Measurements from ENCODE around the gene CBLB. TPM values are rescaled to one million over a fixed set of nuclear protein-coding genes. Genes with fewer than 3 reads are reported as not detected.
A peak's percentile ranks its signal among the peaks of the same experiment; 100 is the strongest.

The CBLB gene
- total and polyA plus RNA-seq, 4 donors, result 25.1 to 44.6 (median 30.8) TPM

DNA sequence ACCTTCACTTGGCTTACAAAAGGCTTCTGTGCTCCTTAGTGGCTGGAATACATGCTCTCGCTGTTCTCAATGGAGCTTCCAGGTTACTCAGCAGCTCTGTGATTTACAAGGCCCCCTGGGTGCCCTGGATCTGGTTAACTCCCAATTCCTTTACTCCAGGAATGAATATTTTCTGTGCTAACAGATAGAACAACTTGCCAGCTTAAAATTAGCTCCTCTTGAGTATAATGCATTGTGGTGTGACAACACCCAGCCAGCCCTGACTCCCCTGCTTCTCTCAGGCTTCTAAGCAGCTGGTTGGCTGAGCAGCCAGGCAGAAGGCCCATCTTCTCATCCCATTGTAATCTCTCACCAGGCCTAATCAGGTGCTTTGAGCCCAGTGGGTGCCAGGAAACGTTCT, 255.7 kb downstream of the CBLB start:
- H3K9me3 ChIP-seq (ENCODE audit: control insufficient read depth, insufficient read depth, low read length), result no peaks in the 10 kb centered on the region
- no peak overlapping the region for H3K4me3 ChIP-seq (ENCODE audit: low read depth, low read length)
- WGBS (ENCODE audit: insufficient coverage), result 21% methylated on average over 2 of the region's 2 CpGs
- H3K27me3 ChIP-seq (ENCODE audit: control insufficient read depth, insufficient read depth, low read length), result no peaks in the 10 kb centered on the region
- DNase-seq (ENCODE audit: low read depth in 4 of 6, low spot score in 6 of 6), result peak in 1 of 6 donors; percentile 44
- H3K27ac ChIP-seq (ENCODE audit: low read depth, low read length), result no peak overlapping the region
- H3K36me3 ChIP-seq (ENCODE audit: control insufficient read depth, insufficient read depth, low read length), result no peaks in the 10 kb centered on the region
- peaks cover 5% of the 10 kb centered on the region for H3K4me1 ChIP-seq (ENCODE audit: control insufficient read depth, insufficient read depth, low read length)

DNA sequence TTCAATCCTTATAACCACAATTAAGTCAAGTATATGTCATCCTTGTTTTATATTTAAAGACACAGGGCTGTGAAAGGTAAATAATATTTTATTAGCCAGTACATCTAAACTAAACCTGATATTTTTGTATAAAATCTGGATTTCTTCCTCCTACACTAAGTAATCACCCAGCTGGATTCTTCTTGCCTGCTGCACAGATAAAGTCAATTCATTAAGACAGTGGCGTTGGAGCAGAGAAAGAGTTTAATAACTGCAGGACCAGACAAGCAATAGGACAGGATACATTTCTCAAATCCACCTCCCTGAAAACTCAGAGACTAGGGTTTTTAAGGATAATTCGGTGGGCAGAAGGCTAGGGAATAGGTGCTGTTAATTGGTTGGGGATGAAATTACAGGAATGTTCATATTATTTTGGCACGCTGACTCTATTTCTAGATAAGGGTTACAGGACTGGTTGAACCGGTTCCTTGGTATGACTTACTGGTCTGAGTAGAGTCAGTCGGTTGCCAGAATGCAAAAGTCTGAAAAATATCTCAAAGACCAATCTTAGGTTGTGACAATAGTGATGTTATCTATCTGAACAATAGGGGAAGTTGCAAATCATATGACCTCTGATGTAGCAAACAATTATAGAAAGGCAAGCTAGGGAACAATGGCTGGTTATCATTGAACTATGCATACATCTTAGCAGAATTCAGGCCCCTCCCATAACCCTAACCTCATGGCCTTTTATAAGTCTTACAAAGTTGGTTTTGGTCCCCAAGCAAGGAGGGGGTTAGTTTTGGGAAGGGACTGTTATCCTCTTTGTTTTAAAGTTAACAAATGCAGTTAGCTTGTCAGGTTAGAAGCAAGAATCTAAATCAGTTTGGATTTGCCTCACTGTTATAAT, 257.3 kb downstream of the CBLB start:
- H3K4me3 ChIP-seq (ENCODE audit: low read depth, low read length), result no peak overlapping the region
- no peaks in the 10 kb centered on the region for H3K27me3 ChIP-seq (ENCODE audit: control insufficient read depth, insufficient read depth, low read length)
- peaks cover 5% of the 10 kb centered on the region for H3K4me1 ChIP-seq (ENCODE audit: control insufficient read depth, insufficient read depth, low read length)
- WGBS (ENCODE audit: insufficient coverage), result 100% methylated on average over 2 of the region's 5 CpGs
- H3K9me3 ChIP-seq (ENCODE audit: control insufficient read depth, insufficient read depth, low read length), result no peaks in the 10 kb centered on the region
- H3K36me3 ChIP-seq (ENCODE audit: control insufficient read depth, insufficient read depth, low read length), result no peaks in the 10 kb centered on the region
- no peak for DNase-seq (ENCODE audit: low read depth in 4 of 6, low spot score in 6 of 6)
- H3K27ac ChIP-seq (ENCODE audit: low read depth, low read length), result no peak overlapping the region

DNA sequence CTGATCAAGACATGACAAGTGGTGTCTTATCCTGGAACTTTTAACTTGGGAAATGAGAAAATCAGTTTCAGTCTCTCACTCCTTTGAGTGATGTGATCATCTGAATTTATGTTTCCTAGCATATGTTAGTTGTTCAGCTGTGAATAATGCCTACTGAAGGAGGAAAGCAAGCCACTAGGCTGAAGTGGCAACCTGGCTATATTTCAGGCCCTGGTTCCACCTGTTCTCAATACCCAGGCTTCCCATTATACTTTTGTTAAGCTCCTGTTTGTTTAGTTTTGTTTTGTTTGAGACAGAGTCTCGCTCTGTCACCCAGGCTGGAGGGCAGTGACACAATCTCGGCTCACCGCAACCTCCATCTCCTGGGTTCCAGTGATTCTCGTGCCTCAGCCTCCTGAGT, 258.3 kb downstream of the CBLB start:
- DNase-seq (ENCODE audit: low read depth in 4 of 6, low spot score in 6 of 6), result no peak
- H3K27me3 ChIP-seq (ENCODE audit: control insufficient read depth, insufficient read depth, low read length), result no peaks in the 10 kb centered on the region
- peaks cover 5% of the 10 kb centered on the region for H3K4me1 ChIP-seq (ENCODE audit: control insufficient read depth, insufficient read depth, low read length)
- 100% methylated on average over 1 of the region's 4 CpGs for WGBS (ENCODE audit: insufficient coverage)
- no peaks in the 10 kb centered on the region for H3K36me3 ChIP-seq (ENCODE audit: control insufficient read depth, insufficient read depth, low read length)
- no peak overlapping the region for H3K27ac ChIP-seq (ENCODE audit: low read depth, low read length)
- no peak overlapping the region for H3K4me3 ChIP-seq (ENCODE audit: low read depth, low read length)
- H3K9me3 ChIP-seq (ENCODE audit: control insufficient read depth, insufficient read depth, low read length), result no peaks in the 10 kb centered on the region

DNA sequence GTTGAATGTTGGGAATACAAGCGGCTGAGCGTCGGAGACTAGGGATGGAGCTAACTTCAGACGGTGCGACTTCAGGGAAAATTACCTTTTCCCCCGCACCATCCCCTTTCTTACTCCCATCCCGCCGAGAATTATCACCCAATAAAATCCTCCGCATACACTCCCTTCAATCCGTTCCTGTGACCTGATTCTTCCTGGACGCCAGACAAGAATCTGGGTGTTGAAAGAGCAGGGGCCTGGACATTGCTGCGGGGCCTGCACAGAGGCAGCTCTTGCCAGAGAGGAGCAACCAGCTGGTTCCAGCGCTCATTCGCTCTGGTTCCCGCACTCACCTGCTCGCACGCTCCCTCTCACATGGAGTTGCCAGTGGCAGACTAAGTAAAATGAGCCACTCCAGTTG, 260.2 kb downstream of the CBLB start:
- no peak for DNase-seq (ENCODE audit: low read depth in 4 of 6, low spot score in 6 of 6)
- H3K4me3 ChIP-seq (ENCODE audit: low read depth, low read length), result no peak overlapping the region
- H3K4me1 ChIP-seq (ENCODE audit: control insufficient read depth, insufficient read depth, low read length), result peaks cover 5% of the 10 kb centered on the region
- no peaks in the 10 kb centered on the region for H3K9me3 ChIP-seq (ENCODE audit: control insufficient read depth, insufficient read depth, low read length)
- no peaks in the 10 kb centered on the region for H3K36me3 ChIP-seq (ENCODE audit: control insufficient read depth, insufficient read depth, low read length)
- H3K27ac ChIP-seq (ENCODE audit: low read depth, low read length), result no peak overlapping the region
- H3K27me3 ChIP-seq (ENCODE audit: control insufficient read depth, insufficient read depth, low read length), result no peaks in the 10 kb centered on the region
- WGBS (ENCODE audit: insufficient coverage), result 87% methylated on average over 12 of the region's 17 CpGs

DNA sequence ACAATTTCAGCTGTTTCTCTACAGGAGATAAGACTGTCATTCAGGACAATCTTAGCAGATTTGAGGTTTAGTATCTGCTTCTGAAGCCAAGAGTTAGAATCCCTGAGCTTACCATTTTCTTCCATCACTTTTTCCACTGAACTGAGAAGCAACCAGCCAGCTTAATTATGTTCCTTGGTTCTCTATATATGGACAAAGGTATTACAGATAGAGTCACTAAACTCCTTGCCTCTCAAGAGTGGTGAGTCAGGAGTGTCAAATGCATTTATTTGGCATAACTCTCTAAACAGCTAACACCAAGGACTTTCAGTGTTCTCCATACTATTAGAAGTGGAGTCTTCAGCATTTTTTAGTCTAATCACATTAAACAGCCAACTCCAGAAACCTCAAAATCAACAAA, 262.8 kb downstream of the CBLB start:
- Histone ChIP-seq H3K4me1 (ENCODE audit: control insufficient read depth, insufficient read depth, low read length) (no peaks in the 10 kb centered on the region), H3K27ac (ENCODE audit: low read depth, low read length) (no peak overlapping the region), H3K9me3 (ENCODE audit: control insufficient read depth, insufficient read depth, low read length) (no peaks in the 10 kb centered on the region), H3K27me3 (ENCODE audit: control insufficient read depth, insufficient read depth, low read length) (no peaks in the 10 kb centered on the region), H3K36me3 (ENCODE audit: control insufficient read depth, insufficient read depth, low read length) (no peaks in the 10 kb centered on the region), H3K4me3 (ENCODE audit: low read depth, low read length) (no peak overlapping the region)
- DNase-seq (ENCODE audit: low read depth in 4 of 6, low spot score in 6 of 6), result no peak
